GM12872 (cell line): ENCODE measurements around the gene GAREM1.
A peak's percentile ranks its signal among the peaks of the same experiment; 100 is the strongest.

Experiments used
- TF ChIP-seq, protein P1 (sequence below): IDR thresholded peaks from 3 replicates; pipeline ENCODE4 v1.5.1; 2011; ENCODE audit warnings: low read depth, mild to moderate bottlenecking, low read length, moderate library complexity; ENCODE audit not compliant: insufficient read depth

The GAREM1 gene

GRCh38 chr18:32298171-32298667 lies 172.5 kb downstream of the GAREM1 start:
- TF ChIP-seq, protein P1, sequence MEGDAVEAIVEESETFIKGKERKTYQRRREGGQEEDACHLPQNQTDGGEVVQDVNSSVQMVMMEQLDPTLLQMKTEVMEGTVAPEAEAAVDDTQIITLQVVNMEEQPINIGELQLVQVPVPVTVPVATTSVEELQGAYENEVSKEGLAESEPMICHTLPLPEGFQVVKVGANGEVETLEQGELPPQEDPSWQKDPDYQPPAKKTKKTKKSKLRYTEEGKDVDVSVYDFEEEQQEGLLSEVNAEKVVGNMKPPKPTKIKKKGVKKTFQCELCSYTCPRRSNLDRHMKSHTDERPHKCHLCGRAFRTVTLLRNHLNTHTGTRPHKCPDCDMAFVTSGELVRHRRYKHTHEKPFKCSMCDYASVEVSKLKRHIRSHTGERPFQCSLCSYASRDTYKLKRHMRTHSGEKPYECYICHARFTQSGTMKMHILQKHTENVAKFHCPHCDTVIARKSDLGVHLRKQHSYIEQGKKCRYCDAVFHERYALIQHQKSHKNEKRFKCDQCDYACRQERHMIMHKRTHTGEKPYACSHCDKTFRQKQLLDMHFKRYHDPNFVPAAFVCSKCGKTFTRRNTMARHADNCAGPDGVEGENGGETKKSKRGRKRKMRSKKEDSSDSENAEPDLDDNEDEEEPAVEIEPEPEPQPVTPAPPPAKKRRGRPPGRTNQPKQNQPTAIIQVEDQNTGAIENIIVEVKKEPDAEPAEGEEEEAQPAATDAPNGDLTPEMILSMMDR = no peak

DNA sequence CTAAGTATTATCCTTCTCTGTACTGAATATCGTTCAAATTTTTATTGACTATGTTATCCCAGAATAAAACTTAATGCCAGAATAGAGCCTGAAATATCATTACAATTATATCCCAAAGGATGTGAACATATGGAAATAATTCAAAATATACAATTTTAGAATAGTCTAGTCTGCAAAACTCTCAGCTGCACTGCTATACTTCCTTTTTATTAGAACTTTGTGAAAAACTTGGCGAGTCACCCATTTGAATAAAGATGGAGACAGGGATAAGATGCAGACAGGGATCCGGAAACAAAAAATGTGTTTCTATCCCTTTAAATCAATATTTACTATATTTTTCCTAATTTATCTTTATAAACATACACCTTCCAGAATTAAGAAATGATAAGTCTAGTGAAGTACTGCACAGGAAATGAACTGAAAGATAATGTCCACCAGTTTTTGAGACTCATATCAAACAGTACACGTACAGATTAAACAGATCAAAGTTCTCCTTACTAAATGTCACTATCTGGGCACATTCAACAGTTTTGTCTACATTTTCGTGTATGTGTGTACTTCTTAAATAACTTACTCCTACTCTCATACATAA lies 173.0 kb downstream of the GAREM1 start:
- TF ChIP-seq, protein P1 = no peak

GRCh38 chr18:32296851-32297250 lies 173.8 kb downstream of the GAREM1 start:
- TF ChIP-seq, protein P1 = no peak

GRCh38 chr18:32295604-32296003 lies 175.1 kb downstream of the GAREM1 start:
- TF ChIP-seq, protein P1 = no peak

DNA sequence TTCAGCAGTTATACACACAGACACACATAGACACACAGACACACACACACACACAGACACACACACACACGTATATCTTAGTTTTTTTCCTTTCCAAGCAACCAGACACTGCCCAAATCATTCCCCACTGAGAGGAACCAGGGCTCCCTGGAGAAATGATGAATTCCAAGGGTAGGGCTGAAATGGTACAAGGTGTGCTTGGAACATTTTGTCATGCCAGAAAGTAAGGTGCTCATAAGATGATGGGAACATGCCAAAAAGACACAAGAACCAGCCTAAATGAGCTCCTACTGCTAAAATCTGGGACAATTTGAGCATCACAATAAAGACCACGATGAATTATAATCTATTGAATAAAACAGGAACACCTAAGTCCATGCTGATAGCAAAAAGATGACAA lies 177.6 kb downstream of the GAREM1 start:
- TF ChIP-seq, protein P1 = no peak

GRCh38 chr18:32290810-32291209 lies 179.9 kb downstream of the GAREM1 start:
- TF ChIP-seq, protein P1 = no peak

- TF ChIP-seq, protein P1 = peak; percentile 73; the same call in 2 of the 3 replicates
Observed at GRCh38 chr18:32289483-32290075, 181.1 kb downstream of the GAREM1 start.
